Breast epithelium (tissue), 4 donors: ENCODE data around the gene MACROD2. TPM values are rescaled to one million over a fixed set of nuclear protein-coding genes. Genes with fewer than 3 reads are reported as not detected.
"Not testable (repeated sequence)": the region's sequence is repeated elsewhere in the genome, so short reads cannot be mapped to it uniquely, and the experiment has no call there.

ENCODE experiments used
- DNase-seq, 2 donors: peaks; one replicate each; pipeline ENCODE4 v3.0.0-alpha.2; 2019; ENCODE audit warnings: low spot score in 2 of 2
- H3K27ac ChIP-seq, 2 donors: fragments of 200-600 bp; sonication (generic) in 1 of 2; one replicate each; pipeline ENCODE4 v1.5.1; 2016 to 2019; ENCODE audit warnings: mild to moderate bottlenecking in 1 of 2
- H3K27me3 ChIP-seq, 2 donors: fragments of 200-600 bp; sonication (generic) in 1 of 2; one replicate each; pipeline versions ENCODE4 v1.5.1 to v1.6.0; 2017 to 2019; ENCODE audit warnings: control low read depth in 1 of 2, mild to moderate bottlenecking in 1 of 2
- H3K36me3 ChIP-seq: fragments of 200-600 bp; one replicate; pipeline ENCODE4 v1.5.1; 2019
- H3K4me1 ChIP-seq, 2 donors: fragments of 200-600 bp; sonication (generic); one replicate each; pipeline ENCODE4 v1.5.1; 2016 to 2019; ENCODE audit warnings: control low read depth in 1 of 2
- H3K4me3 ChIP-seq, 3 donors: fragments of 200-600 bp; sonication (generic); 1 replicate in 2 of 3; 2 replicates in 1 of 3; pipeline ENCODE4 v1.5.1; 2016 to 2019; ENCODE audit warnings: mild to moderate bottlenecking in 3 of 3, moderate library complexity in 2 of 3
- H3K9me3 ChIP-seq, 2 donors: fragments of 200-600 bp; sonication (generic) in 1 of 2; one replicate each; pipeline ENCODE4 v1.5.1; 2016 to 2019; ENCODE audit warnings: control low read depth in 1 of 2
- CTCF ChIP-seq, 3 donors: fragments of 450-650 bp; IDR thresholded peaks; one replicate each; pipeline ENCODE4 v1.5.1; 2016 to 2017; ENCODE audit warnings: antibody characterized with exemption in 3 of 3, mild to moderate bottlenecking in 3 of 3, moderate library complexity in 3 of 3
- POLR2A ChIP-seq: fragments of 450-650 bp; IDR thresholded peaks from one replicate; pipeline ENCODE4 v1.6.1; 2016; ENCODE audit warnings: antibody characterized with exemption, mild to moderate bottlenecking, moderate library complexity
- POLR2AphosphoS5 ChIP-seq, 3 donors: sonication (generic); formaldehyde crosslinking; IDR thresholded peaks; one replicate each; pipeline ENCODE4 v1.6.1; 2017; ENCODE audit warnings: antibody characterized with exemption in 3 of 3
- intact Hi-C: fragments of 100-400 bp; cut with DNase I; formaldehyde crosslinking; loops from one replicate; pipeline ENCODE4 v1.15.1; 2023; ENCODE audit warnings: low total_unique reads
- total RNA-seq, 3 donors: library from RNA; depleted of rRNA; stranded (reverse); fragments of >200 nt; gene quantifications; one replicate each; pipeline ENCODE4 v1.1.0, GENCODE V29; 2016

Gene MACROD2
- total RNA-seq, 3 donors from 2014 or later, result 6.7 to 26.8 (median 8.8) TPM

- Histone ChIP-seq H3K36me3 (no peaks in the 10 kb centered on the region), H3K27ac (no peak overlapping the region), H3K27me3 (no peaks in the 10 kb centered on the region), H3K9me3 (no peaks in the 10 kb centered on the region), H3K4me1 (no peaks in the 10 kb centered on the region), H3K4me3 (no peak overlapping the region)
- intact Hi-C loops, result no loop called here
- TF ChIP-seq CTCF (IDR thresholded peaks at IDR 0.05) (no peak), POLR2A (no peak), POLR2AphosphoS5 (IDR thresholded peaks at IDR 0.05) (no peak)
- no peak for DNase-seq
Measured at GRCh38 chr20:14972690-14973089, 977.4 kb downstream of the MACROD2 start.

- Histone ChIP-seq H3K4me3 (no peak overlapping the region), H3K27ac (no peak overlapping the region), H3K36me3 (no peaks in the 10 kb centered on the region), H3K4me1 (no peaks in the 10 kb centered on the region), H3K9me3 (peaks cover 0 to 8% of the 10 kb centered on the region in 2 donors), H3K27me3 (no peaks in the 10 kb centered on the region)
- intact Hi-C loops, result no loop called here
- TF ChIP-seq POLR2AphosphoS5 (IDR thresholded peaks at IDR 0.05), result no peak
- no peak for TF ChIP-seq POLR2A
- no peak for TF ChIP-seq CTCF (IDR thresholded peaks at IDR 0.05)
- no peak for DNase-seq
Measured at GRCh38 chr20:14979453-14979986, 984.2 kb downstream of the MACROD2 start.

- H3K4me1 ChIP-seq, intact Hi-C loops, H3K36me3 ChIP-seq, H3K9me3 ChIP-seq, H3K27ac ChIP-seq, DNase-seq, H3K27me3 ChIP-seq, H3K4me3 ChIP-seq: not testable (repeated sequence)
Measured at GRCh38 chr20:14981486-14981885, 986.2 kb downstream of the MACROD2 start.

GRCh38 chr20:14982324-14982723 is 987.0 kb downstream of the MACROD2 start:
- H3K27me3 ChIP-seq, intact Hi-C loops, H3K9me3 ChIP-seq, H3K27ac ChIP-seq, H3K4me3 ChIP-seq, H3K4me1 ChIP-seq, DNase-seq, H3K36me3 ChIP-seq: not testable (repeated sequence)

- H3K27ac ChIP-seq, result no peak overlapping the region
- no peaks in the 10 kb centered on the region for H3K27me3 ChIP-seq
- no peaks in the 10 kb centered on the region for H3K36me3 ChIP-seq
- TF ChIP-seq CTCF (IDR thresholded peaks at IDR 0.05) (no peak), POLR2AphosphoS5 (IDR thresholded peaks at IDR 0.05) (no peak), POLR2A (no peak)
- H3K4me1 ChIP-seq, result no peaks in the 10 kb centered on the region
- intact Hi-C loops, result no loop called here
- peaks cover 0 to 8% of the 10 kb centered on the region in 2 donors for H3K9me3 ChIP-seq
- DNase-seq, result no peak
- H3K4me3 ChIP-seq, result no peak overlapping the region
Measured at GRCh38 chr20:14984305-14984704, 989.0 kb downstream of the MACROD2 start.

GRCh38 chr20:14984768-14985622 is 989.7 kb downstream of the MACROD2 start:
- Histone ChIP-seq H3K27me3 (no peaks in the 10 kb centered on the region), H3K9me3 (peaks cover 0 to 8% of the 10 kb centered on the region in 2 donors), H3K4me3 (no peak overlapping the region), H3K36me3 (no peaks in the 10 kb centered on the region), H3K4me1 (no peaks in the 10 kb centered on the region), H3K27ac (peak overlapping the region in 1 of 2 donors; percentile 40)
- intact Hi-C loops, result no loop called here
- TF ChIP-seq POLR2A (no peak), CTCF (IDR thresholded peaks at IDR 0.05) (no peak), POLR2AphosphoS5 (IDR thresholded peaks at IDR 0.05) (no peak)
- DNase-seq, result no peak
